Right lobe of liver (tissue), 6 donors: Measurements from ENCODE around the gene HS3ST3B1. TPM values are rescaled to one million over a fixed set of nuclear protein-coding genes. Genes with fewer than 3 reads are reported as not detected.

ENCODE experiments used
- ATAC-seq, 4 donors: fragments of 200-7000 bp; cut with Tn5 transposase; one replicate each; pipeline ENCODE4 v1.9.1; 2020; ENCODE audit warnings: mild to moderate bottlenecking in 4 of 4, moderate library complexity in 4 of 4
- DNase-seq, 3 donors: peaks; one replicate each; pipeline ENCODE4 v3.0.0-alpha.2; 2020
- H3K27ac ChIP-seq, 3 donors: fragments of 200-600 bp; one replicate each; pipeline ENCODE4 v1.8.0; 2022
- H3K27me3 ChIP-seq, 2 donors: fragments of 200-600 bp; one replicate each; pipeline ENCODE4 v1.8.0; 2022
- H3K36me3 ChIP-seq, 4 donors: fragments of 200-600 bp; sonication (generic) in 1 of 4; one replicate each; pipeline versions ENCODE4 v1.5.1 to v1.8.0; 2017 to 2022; ENCODE audit warnings: control low read depth in 1 of 4
- H3K4me1 ChIP-seq, 4 donors: fragments of 200-600 bp; sonication (generic) in 1 of 4; one replicate each; pipeline versions ENCODE4 v1.5.1 to v1.8.0; 2017 to 2022; ENCODE audit warnings: control low read depth in 1 of 4
- H3K4me3 ChIP-seq, 3 donors: fragments of 200-600 bp; one replicate each; pipeline ENCODE4 v1.8.0; 2022
- H3K9me3 ChIP-seq, 4 donors: fragments of 200-600 bp; sonication (generic) in 1 of 4; one replicate each; pipeline versions ENCODE4 v1.5.1 to v1.8.0; 2017 to 2022; ENCODE audit warnings: control low read depth in 1 of 4
- POLR2A ChIP-seq: fragments of 450-650 bp; IDR thresholded peaks from one replicate; pipeline ENCODE4 v1.6.1; 2017; ENCODE audit warnings: antibody characterized with exemption, mild to moderate bottlenecking
- WGBS: methylation state at CpG from one replicate; pipeline ENCODE4 v1.1.6; 2018; ENCODE audit warnings: low coverage, low lambda C conversion rate; ENCODE audit not compliant: insufficient coverage; ENCODE audit errors: missing lambda C conversion rate; 5-methylcytosine and 5-hydroxymethylcytosine counted together
- intact Hi-C, 2 donors: fragments of 100-400 bp; cut with DNase I; formaldehyde crosslinking; loops; one replicate each; pipeline versions ENCODE4 v1.11.2 to v1.14.1; 2022
- total RNA-seq, 6 experiments: library from RNA; depleted of rRNA in 2 of 6; stranded (reverse); fragments of >200 nt in 2 of 6; fragmentation: NEBNext Ultra II Directional in 3 of 6; extraction: Animal tissue kit (Norgen Biotek cat#: 25700) in 3 of 6; gene quantifications; one replicate each; pipeline versions ENCODE4 v1.1.0 to v1.2.4, GENCODE V29; 2016 to 2023
- TF ChIP-seq, protein P1 (sequence below), 4 donors: fragments of 200-600 bp in 3 of 4; fragments of 450-650 bp in 1 of 4; IDR thresholded peaks; one replicate each; pipeline versions ENCODE4 v1.5.1 to v1.8.0; 2016 to 2022; ENCODE audit warnings: antibody characterized with exemption in 4 of 4, mild to moderate bottlenecking in 2 of 4
- donor health status: DM: no; HTN: yes; CAD: no.
- donor health status: DM: no; HTN: no; CAD: no.
- donor health status: DM: no; HTN: no; CAD: no.
- donor health status: DM: no; HTN: yes; CAD: no.
- donor health status: DM: no; HTN: yes; CAD: no.

HS3ST3B1 gene
- total RNA-seq, 6 experiments from 2014 or later: 22.5 to 36.6 (median 28.2) TPM

DNA sequence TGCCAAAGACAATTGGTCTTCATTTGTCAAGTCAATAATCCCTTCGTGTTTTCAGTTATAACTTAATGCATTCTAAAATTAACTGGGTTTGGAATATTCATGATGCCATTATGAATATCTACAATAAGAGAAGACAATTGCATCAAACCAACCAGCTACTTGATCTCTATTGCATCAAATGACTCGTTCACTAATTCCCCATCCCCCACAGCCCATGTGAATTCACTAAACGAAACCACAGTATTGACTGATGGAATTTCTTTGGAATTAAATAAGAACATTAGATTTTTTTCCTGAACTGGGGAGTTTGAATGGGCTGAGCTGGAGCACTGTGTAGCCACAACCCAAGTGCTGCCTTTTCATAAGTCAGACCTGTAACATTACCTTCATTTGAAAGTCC is 65.3 kb downstream of the HS3ST3B1 start:
- DNase-seq: no peak
- no peaks in the 10 kb centered on the region for H3K9me3 ChIP-seq
- no peak for ATAC-seq
- no peaks in the 10 kb centered on the region for H3K36me3 ChIP-seq
- intact Hi-C loops: no loop called here
- H3K4me1 ChIP-seq: peaks cover 0 to 13% (median 5%) of the 10 kb centered on the region in 4 donors
- H3K27ac ChIP-seq: no peak overlapping the region
- TF ChIP-seq POLR2A: no peak
- H3K27me3 ChIP-seq: no peaks in the 10 kb centered on the region
- 55% methylated on average over 3 of the region's 3 CpGs for WGBS
- H3K4me3 ChIP-seq: no peak overlapping the region

DNA sequence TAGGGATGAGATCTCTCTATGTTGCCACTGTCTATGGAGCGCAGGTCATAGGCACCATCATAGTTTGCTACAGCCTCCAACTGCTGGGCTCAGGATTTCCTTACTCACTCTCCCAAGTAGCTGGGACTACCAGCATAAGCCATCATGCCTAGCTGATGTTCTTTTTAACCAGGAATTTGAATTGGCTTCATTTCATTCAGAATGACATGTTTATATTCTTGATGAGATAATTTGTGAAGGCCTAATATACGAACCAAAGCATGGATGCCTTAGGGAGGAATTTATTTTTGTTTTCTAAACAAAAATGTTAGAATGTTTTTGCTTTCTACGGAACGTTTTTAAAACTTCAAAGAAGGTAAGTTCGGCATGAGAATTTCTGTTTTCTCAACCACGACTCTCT is 71.6 kb downstream of the HS3ST3B1 start:
- no peaks in the 10 kb centered on the region for H3K27me3 ChIP-seq
- H3K9me3 ChIP-seq: no peaks in the 10 kb centered on the region
- intact Hi-C loops: no loop called here
- 27% methylated on average over 6 of the region's 6 CpGs for WGBS
- no peak for DNase-seq
- H3K27ac ChIP-seq: peak overlapping the region; percentile 77 to 84 (median 78)
- no peak for ATAC-seq
- no peak overlapping the region for H3K4me3 ChIP-seq
- no peak for TF ChIP-seq POLR2A
- TF ChIP-seq, protein P1, sequence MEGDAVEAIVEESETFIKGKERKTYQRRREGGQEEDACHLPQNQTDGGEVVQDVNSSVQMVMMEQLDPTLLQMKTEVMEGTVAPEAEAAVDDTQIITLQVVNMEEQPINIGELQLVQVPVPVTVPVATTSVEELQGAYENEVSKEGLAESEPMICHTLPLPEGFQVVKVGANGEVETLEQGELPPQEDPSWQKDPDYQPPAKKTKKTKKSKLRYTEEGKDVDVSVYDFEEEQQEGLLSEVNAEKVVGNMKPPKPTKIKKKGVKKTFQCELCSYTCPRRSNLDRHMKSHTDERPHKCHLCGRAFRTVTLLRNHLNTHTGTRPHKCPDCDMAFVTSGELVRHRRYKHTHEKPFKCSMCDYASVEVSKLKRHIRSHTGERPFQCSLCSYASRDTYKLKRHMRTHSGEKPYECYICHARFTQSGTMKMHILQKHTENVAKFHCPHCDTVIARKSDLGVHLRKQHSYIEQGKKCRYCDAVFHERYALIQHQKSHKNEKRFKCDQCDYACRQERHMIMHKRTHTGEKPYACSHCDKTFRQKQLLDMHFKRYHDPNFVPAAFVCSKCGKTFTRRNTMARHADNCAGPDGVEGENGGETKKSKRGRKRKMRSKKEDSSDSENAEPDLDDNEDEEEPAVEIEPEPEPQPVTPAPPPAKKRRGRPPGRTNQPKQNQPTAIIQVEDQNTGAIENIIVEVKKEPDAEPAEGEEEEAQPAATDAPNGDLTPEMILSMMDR (IDR thresholded peaks at IDR 0.05): no peak
- H3K4me1 ChIP-seq: peaks cover 0 to 37% (median 16%) of the 10 kb centered on the region in 4 donors
- H3K36me3 ChIP-seq: no peaks in the 10 kb centered on the region

DNA sequence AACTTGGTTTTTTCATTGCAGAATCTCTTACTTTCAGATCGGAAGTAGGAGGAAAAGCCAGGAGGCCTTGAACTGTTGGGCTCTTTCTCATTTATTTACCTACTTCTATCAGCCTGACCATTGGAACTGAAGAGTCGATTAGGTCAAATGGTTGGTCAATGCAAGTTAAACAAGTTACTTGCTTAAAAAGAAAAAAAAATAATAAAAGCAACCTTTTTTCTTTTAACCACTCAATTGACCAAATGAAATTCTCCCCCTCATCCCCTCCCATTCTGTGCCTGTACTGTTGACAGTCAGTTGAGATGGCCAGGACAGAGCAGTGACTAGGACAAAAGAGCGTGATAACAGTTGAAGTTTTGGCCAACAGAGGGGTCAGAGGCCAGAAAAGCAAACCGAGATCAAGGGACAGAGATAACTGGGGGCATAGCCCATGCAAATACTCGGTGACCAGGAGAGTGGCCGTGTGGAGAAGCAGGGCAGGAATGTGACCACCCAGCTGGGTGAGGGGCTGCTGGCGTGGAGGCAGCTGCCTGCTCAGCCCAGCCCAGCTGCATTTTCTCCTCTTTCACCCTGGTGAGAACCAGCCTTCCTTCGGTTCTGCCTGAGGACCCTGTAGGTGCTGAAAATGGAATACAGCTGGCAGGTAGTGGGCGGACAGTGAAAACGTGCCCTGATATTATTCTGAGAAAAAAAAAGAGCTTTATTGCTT is 72.2 kb downstream of the HS3ST3B1 start:
- WGBS: 29% methylated on average over 10 of the region's 10 CpGs
- peaks cover 0 to 37% (median 16%) of the 10 kb centered on the region in 4 donors for H3K4me1 ChIP-seq
- H3K4me3 ChIP-seq: peak overlapping the region; percentile 6 to 40 (median 35)
- DNase-seq: peak; percentile 52 to 89 (median 80)
- no peaks in the 10 kb centered on the region for H3K27me3 ChIP-seq
- peak; percentile 79 to 92 (median 84) for ATAC-seq
- intact Hi-C loops: no loop called here
- peak overlapping the region; percentile 77 to 84 (median 78) for H3K27ac ChIP-seq
- H3K9me3 ChIP-seq: no peaks in the 10 kb centered on the region
- TF ChIP-seq POLR2A: no peak
- TF ChIP-seq, protein P1 (IDR thresholded peaks at IDR 0.05): no peak
- no peaks in the 10 kb centered on the region for H3K36me3 ChIP-seq

DNA sequence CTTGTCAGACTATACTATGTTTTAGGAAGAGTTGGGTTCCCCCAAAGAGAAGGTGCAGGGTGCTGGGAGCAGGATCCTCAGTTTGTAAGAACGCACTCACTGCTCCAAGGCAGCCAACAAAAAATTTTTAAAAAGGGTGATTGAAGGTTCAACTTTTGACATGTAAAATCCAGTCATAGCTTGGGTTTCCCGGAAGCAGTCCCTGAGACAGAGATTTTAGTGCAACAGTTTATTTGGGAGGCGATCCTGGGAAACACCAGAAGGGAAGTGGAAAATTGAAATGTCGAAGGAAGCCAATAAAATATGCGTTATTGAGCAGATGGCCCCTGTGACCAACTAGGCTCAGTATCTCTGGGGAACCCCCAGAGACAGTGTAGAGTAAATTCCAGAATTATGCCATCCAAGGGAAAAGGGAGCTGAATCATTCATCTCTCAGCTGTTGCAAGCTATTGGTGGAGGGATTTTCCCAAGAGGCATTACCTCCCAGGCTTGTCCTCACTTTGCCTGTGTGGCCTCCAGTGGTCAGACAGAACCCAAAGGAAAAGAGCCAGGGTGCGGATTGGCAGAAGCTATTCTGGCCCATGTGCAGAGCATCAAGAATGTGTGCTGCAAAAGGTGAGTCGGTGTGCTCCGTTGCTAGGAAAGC is 72.9 kb downstream of the HS3ST3B1 start:
- H3K27me3 ChIP-seq: no peaks in the 10 kb centered on the region
- DNase-seq (peak; percentile 61 to 84 (median 77)), ATAC-seq (peak; percentile 67 to 78 (median 74))
- peak overlapping the region; percentile 10 to 40 (median 35) for H3K4me3 ChIP-seq
- no peaks in the 10 kb centered on the region for H3K9me3 ChIP-seq
- peaks cover 0 to 37% (median 16%) of the 10 kb centered on the region in 4 donors for H3K4me1 ChIP-seq
- WGBS: 14% methylated on average over 8 of the region's 8 CpGs
- H3K27ac ChIP-seq: peak overlapping the region; percentile 77 to 84 (median 78)
- no peaks in the 10 kb centered on the region for H3K36me3 ChIP-seq
- TF ChIP-seq, protein P1 (IDR thresholded peaks at IDR 0.05): peak in 1 of 4 donors; percentile 3
- TF ChIP-seq POLR2A: peak; percentile 50
- intact Hi-C loops: no loop called here

DNA sequence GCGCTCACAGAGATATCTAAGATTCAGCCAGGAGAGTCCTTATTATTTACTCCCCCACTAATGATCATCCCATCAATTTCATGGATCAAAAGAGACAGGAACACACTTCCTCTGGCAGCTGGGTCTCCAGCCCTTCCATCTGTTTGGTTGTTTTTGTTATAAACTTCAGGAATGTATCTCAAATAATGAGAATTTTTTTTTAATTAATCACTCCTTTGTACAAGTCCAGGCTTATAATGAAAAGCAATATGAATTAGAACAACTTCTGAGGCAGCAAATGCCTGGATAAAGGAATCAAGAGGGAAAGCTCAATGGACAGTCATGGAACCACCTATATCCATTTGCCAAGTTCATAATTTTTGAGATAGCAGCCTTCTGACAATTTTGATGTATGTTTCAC is 73.4 kb downstream of the HS3ST3B1 start:
- Histone ChIP-seq H3K27me3 (no peaks in the 10 kb centered on the region), H3K27ac (peak overlapping the region in 2 of 3 donors; percentile 78 to 84), H3K9me3 (no peaks in the 10 kb centered on the region), H3K4me1 (peaks cover 0 to 37% (median 16%) of the 10 kb centered on the region in 4 donors), H3K36me3 (no peaks in the 10 kb centered on the region), H3K4me3 (peak overlapping the region; percentile 10 to 40 (median 35))
- DNase-seq (no peak), ATAC-seq (no peak)
- no CpG with 5 or more reads among the region's 1 CpG for WGBS
- TF ChIP-seq POLR2A: peak; percentile 12
- TF ChIP-seq, protein P1 (IDR thresholded peaks at IDR 0.05): no peak
- intact Hi-C loops: no loop called here
